ENCODE results near the gene UGGT2. TPM values are rescaled to one million over a fixed set of nuclear protein-coding genes. Genes with fewer than 3 reads are reported as not detected.
A peak's percentile ranks its signal among the peaks of the same experiment; 100 is the strongest.
"Not testable (repeated sequence)": the region's sequence is repeated elsewhere in the genome, so short reads cannot be mapped to it uniquely, and the experiment has no call there.

Gene UGGT2
- polyA plus RNA-seq, 1 donor = 23.1 TPM

DNA sequence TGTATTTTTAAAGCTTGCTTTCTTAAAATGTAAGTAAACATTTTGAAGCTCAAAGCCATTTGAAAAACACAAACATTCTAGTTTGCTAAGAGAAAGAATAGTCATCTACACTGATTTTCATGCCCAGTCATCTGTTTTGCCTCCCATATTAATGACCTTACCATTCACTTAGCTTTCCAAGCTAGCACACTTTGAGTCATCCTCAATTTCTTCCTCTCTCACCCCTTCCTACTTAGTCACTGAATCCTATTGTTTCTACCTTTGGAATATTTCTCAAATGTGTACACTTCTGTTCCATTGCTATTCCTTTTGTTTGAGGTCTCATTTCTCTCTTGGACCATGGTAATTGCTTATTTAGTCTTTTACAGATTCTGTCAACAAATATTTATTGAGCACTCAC, 29.4 kb upstream of the UGGT2 start:
- no peaks in the 10 kb centered on the region for H3K36me3 ChIP-seq (ENCODE audit: control insufficient read depth, insufficient read depth, low read length)
- peaks cover 5% of the 10 kb centered on the region for H3K4me1 ChIP-seq (ENCODE audit: control insufficient read depth, insufficient read depth, low read length)
- no peak for DNase-seq
- H3K27me3 ChIP-seq (ENCODE audit: control insufficient read depth, insufficient read depth, low read length) = no peaks in the 10 kb centered on the region
- H3K9me3 ChIP-seq (ENCODE audit: control insufficient read depth, low read depth, low read length) = no peaks in the 10 kb centered on the region
- H3K4me3 ChIP-seq (ENCODE audit: low read length) = no peak overlapping the region
- H3K27ac ChIP-seq (ENCODE audit: low read length) = no peak overlapping the region

DNA sequence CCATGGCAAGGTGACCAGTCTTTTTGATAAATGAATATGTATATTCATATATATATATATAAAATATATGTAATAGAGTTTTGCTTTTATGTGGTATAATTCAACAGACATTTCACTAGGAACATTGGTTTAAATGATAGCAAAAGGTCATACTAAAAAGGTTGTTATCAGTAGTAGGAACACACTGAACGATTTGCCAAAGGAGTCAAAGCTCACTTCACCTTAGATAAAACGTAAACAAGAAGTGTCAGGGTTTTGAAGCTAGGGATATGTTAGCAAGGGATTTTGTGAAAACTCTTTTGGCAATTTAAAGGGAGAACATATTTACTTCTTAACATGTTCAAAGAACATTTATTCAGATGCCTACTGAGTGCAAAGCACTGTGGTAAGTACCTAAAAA, 28.7 kb upstream of the UGGT2 start:
- peak in 1 of 2 donors; percentile 14 for DNase-seq
- no peaks in the 10 kb centered on the region for H3K9me3 ChIP-seq (ENCODE audit: control insufficient read depth, low read depth, low read length)
- WGBS (ENCODE audit: insufficient coverage, low lambda C conversion rate) = no CpG with 5 or more reads among the region's 2 CpGs
- H3K4me1 ChIP-seq (ENCODE audit: control insufficient read depth, insufficient read depth, low read length) = peaks cover 5% of the 10 kb centered on the region
- no peak overlapping the region for H3K4me3 ChIP-seq (ENCODE audit: low read length)
- no peaks in the 10 kb centered on the region for H3K36me3 ChIP-seq (ENCODE audit: control insufficient read depth, insufficient read depth, low read length)
- no peaks in the 10 kb centered on the region for H3K27me3 ChIP-seq (ENCODE audit: control insufficient read depth, insufficient read depth, low read length)
- no peak overlapping the region for H3K27ac ChIP-seq (ENCODE audit: low read length)

DNA sequence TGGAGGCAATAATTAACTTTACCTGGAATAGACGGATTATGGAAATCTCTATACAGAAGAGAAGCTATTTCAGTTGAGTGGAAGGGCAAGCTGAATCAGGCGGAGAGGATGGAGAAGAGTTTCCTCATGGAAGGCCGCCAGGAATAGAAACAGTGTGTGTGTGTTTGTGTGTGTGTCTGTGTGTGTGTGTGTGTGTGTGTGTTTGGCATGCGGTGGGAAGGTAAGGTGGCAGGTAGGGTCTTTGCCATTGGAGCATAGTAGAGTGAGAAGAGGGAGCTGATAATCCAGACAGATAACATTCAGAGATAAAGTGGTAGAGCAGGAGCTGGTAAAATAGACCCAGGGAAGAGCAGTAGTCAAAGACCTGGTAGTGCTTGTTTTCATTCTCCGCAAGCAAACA, 27.5 kb upstream of the UGGT2 start:
- DNase-seq = no peak
- Histone ChIP-seq H3K9me3 (ENCODE audit: control insufficient read depth, low read depth, low read length) (no peaks in the 10 kb centered on the region), H3K4me1 (ENCODE audit: control insufficient read depth, insufficient read depth, low read length) (peaks cover 5% of the 10 kb centered on the region), H3K36me3 (ENCODE audit: control insufficient read depth, insufficient read depth, low read length) (no peaks in the 10 kb centered on the region), H3K27me3 (ENCODE audit: control insufficient read depth, insufficient read depth, low read length) (no peaks in the 10 kb centered on the region), H3K4me3 (ENCODE audit: low read length) (no peak overlapping the region), H3K27ac (ENCODE audit: low read length) (no peak overlapping the region)
- WGBS (ENCODE audit: insufficient coverage, low lambda C conversion rate) = 100% methylated on average over 2 of the region's 5 CpGs

DNA sequence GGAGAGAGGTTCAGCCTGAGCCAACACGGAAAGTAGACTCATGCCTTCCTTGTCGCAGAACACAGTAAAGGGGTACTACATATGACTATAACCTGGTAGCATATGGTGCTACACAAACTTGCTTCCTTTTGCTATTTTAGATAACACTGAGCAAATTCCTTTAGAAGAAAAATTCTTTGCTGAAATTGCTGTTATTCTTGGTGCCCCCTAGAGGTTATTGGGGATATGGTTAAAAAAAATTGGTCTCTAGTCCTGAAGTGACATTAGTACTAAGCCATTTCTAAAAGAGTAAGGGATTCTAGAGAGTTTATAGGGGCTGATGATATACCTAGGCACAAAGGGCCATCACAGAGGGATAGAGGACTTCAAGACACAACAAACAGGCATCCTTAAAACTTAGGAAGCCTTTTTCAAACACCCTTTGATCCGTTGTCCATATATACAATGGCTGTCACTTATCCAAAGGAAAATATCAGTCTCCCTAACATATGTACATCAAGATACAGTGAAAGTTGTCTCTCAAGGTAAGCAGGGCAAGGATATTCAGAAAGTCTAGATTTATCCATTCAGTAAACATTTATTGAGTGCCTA, 22.8 kb upstream of the UGGT2 start:
- WGBS (ENCODE audit: insufficient coverage, low lambda C conversion rate) = 100% methylated on average over 1 of the region's 3 CpGs
- no peaks in the 10 kb centered on the region for H3K4me1 ChIP-seq (ENCODE audit: control insufficient read depth, insufficient read depth, low read length)
- H3K9me3 ChIP-seq (ENCODE audit: control insufficient read depth, low read depth, low read length) = no peaks in the 10 kb centered on the region
- no peak overlapping the region for H3K27ac ChIP-seq (ENCODE audit: low read length)
- no peak overlapping the region for H3K4me3 ChIP-seq (ENCODE audit: low read length)
- no peaks in the 10 kb centered on the region for H3K27me3 ChIP-seq (ENCODE audit: control insufficient read depth, insufficient read depth, low read length)
- no peak for DNase-seq
- no peaks in the 10 kb centered on the region for H3K36me3 ChIP-seq (ENCODE audit: control insufficient read depth, insufficient read depth, low read length)

DNA sequence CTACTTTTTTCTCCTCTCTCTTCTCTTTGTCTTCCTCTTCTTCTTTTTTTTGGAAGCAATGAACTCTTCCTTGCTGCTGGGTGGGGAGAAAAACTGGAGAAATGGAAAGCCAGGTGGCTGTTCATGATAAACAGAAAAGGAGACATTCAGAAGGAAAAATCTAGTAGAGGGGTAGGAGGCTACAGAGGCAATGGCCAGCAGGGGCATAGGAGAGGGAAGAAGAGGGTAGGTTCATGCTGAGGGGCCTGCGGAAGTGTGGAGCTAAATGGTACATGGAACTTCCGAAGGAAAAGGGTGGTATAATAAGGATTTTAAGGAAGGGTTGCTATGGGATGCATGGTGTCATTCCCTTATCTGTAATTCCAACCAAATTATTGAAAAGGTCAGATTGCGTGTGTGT, 19.2 kb upstream of the UGGT2 start:
- H3K36me3 ChIP-seq (ENCODE audit: control insufficient read depth, insufficient read depth, low read length) = no peaks in the 10 kb centered on the region
- DNase-seq = no peak
- H3K27me3 ChIP-seq (ENCODE audit: control insufficient read depth, insufficient read depth, low read length) = no peaks in the 10 kb centered on the region
- no peaks in the 10 kb centered on the region for H3K4me1 ChIP-seq (ENCODE audit: control insufficient read depth, insufficient read depth, low read length)
- no peak overlapping the region for H3K4me3 ChIP-seq (ENCODE audit: low read length)
- 100% methylated on average over 1 of the region's 3 CpGs for WGBS (ENCODE audit: insufficient coverage, low lambda C conversion rate)
- no peak overlapping the region for H3K27ac ChIP-seq (ENCODE audit: low read length)
- no peaks in the 10 kb centered on the region for H3K9me3 ChIP-seq (ENCODE audit: control insufficient read depth, low read depth, low read length)

DNA sequence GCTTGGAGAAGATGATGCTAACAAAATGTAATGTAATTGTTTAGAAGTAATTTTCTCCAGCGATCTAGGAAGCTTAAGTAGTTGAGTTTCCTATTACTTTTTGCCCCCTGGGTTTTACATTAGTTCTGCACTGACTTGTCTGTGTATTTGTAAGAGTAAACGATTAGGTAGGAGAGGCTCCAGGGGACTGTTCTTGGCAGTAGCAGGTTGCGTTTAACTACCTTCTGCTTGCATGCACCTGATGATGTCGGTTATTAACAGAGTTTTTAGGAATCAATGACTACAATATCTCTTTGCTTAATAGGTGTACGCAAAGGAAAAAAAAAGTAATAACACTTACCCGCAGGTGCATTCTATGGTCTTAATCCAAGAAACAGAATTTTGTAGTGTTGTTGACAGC, 18.3 kb upstream of the UGGT2 start:
- DNase-seq = no peak
- Histone ChIP-seq H3K4me1 (ENCODE audit: control insufficient read depth, insufficient read depth, low read length) (no peaks in the 10 kb centered on the region), H3K27ac (ENCODE audit: low read length) (no peak overlapping the region), H3K9me3 (ENCODE audit: control insufficient read depth, low read depth, low read length) (no peaks in the 10 kb centered on the region), H3K36me3 (ENCODE audit: control insufficient read depth, insufficient read depth, low read length) (no peaks in the 10 kb centered on the region), H3K4me3 (ENCODE audit: low read length) (no peak overlapping the region), H3K27me3 (ENCODE audit: control insufficient read depth, insufficient read depth, low read length) (no peaks in the 10 kb centered on the region)
- 100% methylated on average over 1 of the region's 6 CpGs for WGBS (ENCODE audit: insufficient coverage, low lambda C conversion rate)

DNA sequence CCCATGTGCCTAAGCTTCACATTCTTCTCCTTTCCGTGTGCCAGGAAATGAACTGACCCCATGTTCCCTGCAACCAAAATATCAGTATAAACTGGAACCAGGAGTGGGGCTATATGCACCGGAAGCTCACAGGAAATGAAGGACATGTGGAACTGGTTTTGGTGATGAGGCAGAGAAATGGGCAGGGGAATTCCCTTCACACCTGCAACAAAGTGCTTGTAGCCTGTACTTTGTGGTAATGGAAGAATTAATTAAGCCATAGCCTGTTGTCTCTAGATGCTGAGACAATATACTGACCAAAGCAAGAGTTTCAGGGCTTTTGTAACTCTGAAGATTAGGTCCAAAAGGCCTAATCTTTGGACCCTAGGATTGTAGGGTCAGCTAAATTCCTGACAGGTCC, 15.5 kb upstream of the UGGT2 start:
- H3K27ac ChIP-seq (ENCODE audit: low read length) = no peak overlapping the region
- H3K27me3 ChIP-seq (ENCODE audit: control insufficient read depth, insufficient read depth, low read length) = no peaks in the 10 kb centered on the region
- no peaks in the 10 kb centered on the region for H3K36me3 ChIP-seq (ENCODE audit: control insufficient read depth, insufficient read depth, low read length)
- no peak for DNase-seq
- no CpG with 5 or more reads among the region's 2 CpGs for WGBS (ENCODE audit: insufficient coverage, low lambda C conversion rate)
- no peak overlapping the region for H3K4me3 ChIP-seq (ENCODE audit: low read length)
- no peaks in the 10 kb centered on the region for H3K4me1 ChIP-seq (ENCODE audit: control insufficient read depth, insufficient read depth, low read length)
- no peaks in the 10 kb centered on the region for H3K9me3 ChIP-seq (ENCODE audit: control insufficient read depth, low read depth, low read length)

DNA sequence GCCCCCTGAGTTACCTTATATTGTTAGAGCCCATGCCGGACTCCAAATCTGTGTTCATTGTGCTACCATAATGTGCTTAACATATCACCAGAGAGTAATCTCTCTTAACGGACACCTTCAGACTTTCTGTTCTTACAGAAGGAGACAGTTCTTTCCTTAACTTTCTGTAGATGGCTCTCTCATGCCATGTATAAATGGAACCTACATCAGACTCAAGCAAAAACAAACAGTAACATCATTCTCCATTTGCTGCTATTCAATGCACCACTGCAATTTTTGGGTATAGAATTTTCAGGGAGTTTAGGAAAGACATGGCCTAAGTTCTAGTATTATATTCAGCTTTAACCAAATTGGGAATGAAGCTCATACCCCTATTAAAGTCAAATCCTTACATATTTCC, 12.6 kb upstream of the UGGT2 start:
- Histone ChIP-seq H3K4me3 (ENCODE audit: low read length) (no peak overlapping the region), H3K27me3 (ENCODE audit: control insufficient read depth, insufficient read depth, low read length) (no peaks in the 10 kb centered on the region), H3K4me1 (ENCODE audit: control insufficient read depth, insufficient read depth, low read length) (no peaks in the 10 kb centered on the region), H3K9me3 (ENCODE audit: control insufficient read depth, low read depth, low read length) (no peaks in the 10 kb centered on the region), H3K36me3 (ENCODE audit: control insufficient read depth, insufficient read depth, low read length) (no peaks in the 10 kb centered on the region), H3K27ac (ENCODE audit: low read length) (no peak overlapping the region)
- DNase-seq = no peak
- WGBS (ENCODE audit: insufficient coverage, low lambda C conversion rate) = no CpG with 5 or more reads among the region's 2 CpGs

DNA sequence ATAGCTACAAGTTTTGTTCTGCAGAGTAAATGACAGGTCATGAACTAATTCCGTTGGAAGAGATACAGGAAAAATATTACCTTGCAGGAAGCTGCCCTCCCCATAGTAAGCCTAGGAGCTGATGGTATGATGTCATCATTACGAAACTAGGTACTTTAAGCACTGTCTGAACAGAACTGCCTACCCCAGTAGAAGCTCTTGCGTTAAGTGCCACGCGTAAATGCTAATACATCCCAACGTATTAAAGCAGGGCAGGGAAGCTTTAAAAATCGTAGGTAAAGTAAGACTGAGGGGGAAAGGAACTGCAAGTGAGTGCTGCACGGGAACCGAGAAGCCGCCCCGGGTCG, 572 bp downstream of the UGGT2 start:
- peak overlapping the region; percentile 74 for H3K4me3 ChIP-seq (ENCODE audit: low read length)
- peak; percentile 44 to 77 for DNase-seq
- H3K27me3 ChIP-seq (ENCODE audit: control insufficient read depth, insufficient read depth, low read length) = no peaks in the 10 kb centered on the region
- H3K36me3 ChIP-seq (ENCODE audit: control insufficient read depth, insufficient read depth, low read length) = no peaks in the 10 kb centered on the region
- H3K4me1 ChIP-seq (ENCODE audit: control insufficient read depth, insufficient read depth, low read length) = no peaks in the 10 kb centered on the region
- H3K27ac ChIP-seq (ENCODE audit: low read length) = peak overlapping the region; percentile 81
- WGBS (ENCODE audit: insufficient coverage, low lambda C conversion rate) = no CpG with 5 or more reads among the region's 12 CpGs
- H3K9me3 ChIP-seq (ENCODE audit: control insufficient read depth, low read depth, low read length) = no peaks in the 10 kb centered on the region

DNA sequence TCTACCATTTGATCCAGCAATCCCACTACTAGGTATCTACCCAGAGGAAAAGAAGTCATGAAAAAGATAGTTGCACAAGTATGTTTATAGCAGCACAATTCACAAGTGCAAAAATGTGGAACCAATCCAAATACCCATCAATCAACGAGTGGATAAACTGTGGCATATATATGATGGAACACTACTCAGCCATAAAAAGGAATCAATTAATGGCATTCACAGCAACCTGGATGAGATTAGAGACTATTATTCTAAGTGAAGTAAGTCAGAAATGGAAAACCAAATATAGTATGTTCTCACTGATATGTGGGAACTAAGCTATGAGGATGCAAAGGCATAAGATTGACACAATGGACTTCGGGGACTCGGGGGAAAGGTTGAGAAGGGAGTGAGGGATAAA, 1.3 kb downstream of the UGGT2 start:
- not testable (repeated sequence) for H3K4me1 ChIP-seq (ENCODE audit: control insufficient read depth, insufficient read depth, low read length); H3K4me3 ChIP-seq (ENCODE audit: low read length); H3K36me3 ChIP-seq (ENCODE audit: control insufficient read depth, insufficient read depth, low read length); H3K27ac ChIP-seq (ENCODE audit: low read length); H3K9me3 ChIP-seq (ENCODE audit: control insufficient read depth, low read depth, low read length); H3K27me3 ChIP-seq (ENCODE audit: control insufficient read depth, insufficient read depth, low read length); DNase-seq
- WGBS (ENCODE audit: insufficient coverage, low lambda C conversion rate) = 100% methylated on average over 3 of the region's 3 CpGs

DNA sequence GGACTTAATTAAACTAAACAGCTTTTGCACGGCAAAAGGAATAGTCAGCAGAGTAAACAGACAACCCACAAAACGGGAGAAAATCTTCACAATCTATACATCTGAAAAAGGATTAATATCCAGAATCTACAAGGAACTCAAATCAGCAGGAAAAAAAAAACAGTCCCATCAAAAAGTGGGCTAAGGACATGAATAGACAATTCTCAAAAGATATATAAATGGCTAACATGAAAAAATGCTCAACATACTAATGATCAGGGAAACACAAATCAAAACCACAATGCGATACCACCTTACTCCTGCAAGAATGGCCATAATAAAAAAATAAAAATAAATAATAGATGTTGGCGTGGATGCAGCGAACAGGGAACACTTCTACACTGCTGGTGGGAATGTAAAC, 1.7 kb downstream of the UGGT2 start:
- not testable (repeated sequence) for H3K27ac ChIP-seq (ENCODE audit: low read length); H3K4me1 ChIP-seq (ENCODE audit: control insufficient read depth, insufficient read depth, low read length); DNase-seq; H3K9me3 ChIP-seq (ENCODE audit: control insufficient read depth, low read depth, low read length); H3K4me3 ChIP-seq (ENCODE audit: low read length); H3K36me3 ChIP-seq (ENCODE audit: control insufficient read depth, insufficient read depth, low read length); H3K27me3 ChIP-seq (ENCODE audit: control insufficient read depth, insufficient read depth, low read length)
- 100% methylated on average over 2 of the region's 5 CpGs for WGBS (ENCODE audit: insufficient coverage, low lambda C conversion rate)
